GM10266 (cell line): ENCODE data around the gene METTL16.

ENCODE experiments used
- DNase-seq: peaks from one replicate; pipeline ENCODE4 v3.0.0; 2012; ENCODE audit errors: extremely low spot score
- TF ChIP-seq, protein P1 (sequence below): IDR thresholded peaks from 2 replicates; pipeline ENCODE4 v1.5.1; 2012; ENCODE audit warnings: mild to moderate bottlenecking, low read depth; ENCODE audit not compliant: control insufficient read depth, insufficient read depth; ENCODE audit errors: missing control alignments

Gene METTL16

DNA sequence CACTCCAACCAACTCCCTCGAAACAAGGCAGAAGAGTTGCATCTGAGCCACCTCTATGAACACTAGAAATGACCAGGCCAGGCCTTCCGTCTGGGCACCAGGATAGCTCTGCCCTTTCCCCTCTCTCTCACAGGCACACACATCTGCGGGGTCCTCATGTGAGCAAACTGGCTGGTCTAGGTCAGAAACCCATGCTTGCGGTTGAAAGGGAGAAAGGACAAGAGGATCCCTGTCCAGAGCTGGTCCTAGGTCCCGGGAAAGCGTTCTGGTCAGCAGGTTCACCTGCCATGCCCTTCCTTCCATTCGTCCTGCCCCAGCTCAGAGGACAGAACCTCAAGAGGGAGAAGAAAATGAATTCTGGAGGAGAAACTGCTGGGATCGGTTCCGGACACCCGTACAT is 113.5 kb downstream of the METTL16 start:
- TF ChIP-seq, protein P1, sequence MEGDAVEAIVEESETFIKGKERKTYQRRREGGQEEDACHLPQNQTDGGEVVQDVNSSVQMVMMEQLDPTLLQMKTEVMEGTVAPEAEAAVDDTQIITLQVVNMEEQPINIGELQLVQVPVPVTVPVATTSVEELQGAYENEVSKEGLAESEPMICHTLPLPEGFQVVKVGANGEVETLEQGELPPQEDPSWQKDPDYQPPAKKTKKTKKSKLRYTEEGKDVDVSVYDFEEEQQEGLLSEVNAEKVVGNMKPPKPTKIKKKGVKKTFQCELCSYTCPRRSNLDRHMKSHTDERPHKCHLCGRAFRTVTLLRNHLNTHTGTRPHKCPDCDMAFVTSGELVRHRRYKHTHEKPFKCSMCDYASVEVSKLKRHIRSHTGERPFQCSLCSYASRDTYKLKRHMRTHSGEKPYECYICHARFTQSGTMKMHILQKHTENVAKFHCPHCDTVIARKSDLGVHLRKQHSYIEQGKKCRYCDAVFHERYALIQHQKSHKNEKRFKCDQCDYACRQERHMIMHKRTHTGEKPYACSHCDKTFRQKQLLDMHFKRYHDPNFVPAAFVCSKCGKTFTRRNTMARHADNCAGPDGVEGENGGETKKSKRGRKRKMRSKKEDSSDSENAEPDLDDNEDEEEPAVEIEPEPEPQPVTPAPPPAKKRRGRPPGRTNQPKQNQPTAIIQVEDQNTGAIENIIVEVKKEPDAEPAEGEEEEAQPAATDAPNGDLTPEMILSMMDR: no peak
- no peak for DNase-seq

DNA sequence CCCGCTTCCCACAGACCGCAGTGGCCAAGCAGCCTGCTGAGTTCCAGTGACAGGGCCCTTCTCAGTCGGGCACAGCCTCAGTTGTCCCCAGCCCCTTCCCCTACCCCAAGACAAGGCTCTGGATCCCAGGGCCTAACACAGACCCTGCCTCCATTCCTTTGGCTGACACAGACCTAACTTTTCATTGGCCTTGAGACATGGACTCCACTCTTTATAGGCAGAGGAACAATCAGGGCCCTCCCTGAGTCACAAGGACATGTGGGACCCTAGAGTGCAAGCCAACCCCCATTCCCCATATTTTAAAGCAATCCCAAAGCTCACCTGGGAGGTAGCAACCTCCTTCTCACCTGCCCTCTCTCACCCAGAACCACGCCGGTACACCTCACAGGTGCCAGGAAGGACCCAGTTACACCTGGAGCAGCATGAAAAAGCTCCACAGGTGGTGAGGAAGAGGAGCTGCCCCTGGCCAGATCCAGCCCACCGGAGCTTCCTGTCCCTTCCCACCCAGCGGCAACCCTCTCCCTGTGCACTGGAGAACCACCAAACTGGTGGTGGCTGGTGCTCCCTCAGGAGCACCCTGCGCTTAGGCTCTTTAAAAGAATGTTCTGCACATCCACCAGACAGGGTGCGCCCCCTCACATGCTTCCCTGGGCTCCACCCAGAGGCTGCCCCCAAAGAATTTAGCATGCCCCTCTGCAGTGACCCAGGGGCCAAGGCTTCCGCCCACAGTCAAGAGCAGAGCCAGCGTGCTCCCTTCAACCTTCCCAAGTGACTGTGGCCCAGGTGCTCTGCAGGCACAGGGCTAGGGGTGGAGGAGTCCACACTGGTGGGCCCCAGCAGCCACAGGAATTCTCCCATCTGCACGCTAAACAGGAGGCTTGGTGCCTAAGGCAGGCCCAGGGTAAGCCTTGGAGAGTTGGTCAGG is 114.2 kb downstream of the METTL16 start:
- TF ChIP-seq, protein P1: no peak

DNA sequence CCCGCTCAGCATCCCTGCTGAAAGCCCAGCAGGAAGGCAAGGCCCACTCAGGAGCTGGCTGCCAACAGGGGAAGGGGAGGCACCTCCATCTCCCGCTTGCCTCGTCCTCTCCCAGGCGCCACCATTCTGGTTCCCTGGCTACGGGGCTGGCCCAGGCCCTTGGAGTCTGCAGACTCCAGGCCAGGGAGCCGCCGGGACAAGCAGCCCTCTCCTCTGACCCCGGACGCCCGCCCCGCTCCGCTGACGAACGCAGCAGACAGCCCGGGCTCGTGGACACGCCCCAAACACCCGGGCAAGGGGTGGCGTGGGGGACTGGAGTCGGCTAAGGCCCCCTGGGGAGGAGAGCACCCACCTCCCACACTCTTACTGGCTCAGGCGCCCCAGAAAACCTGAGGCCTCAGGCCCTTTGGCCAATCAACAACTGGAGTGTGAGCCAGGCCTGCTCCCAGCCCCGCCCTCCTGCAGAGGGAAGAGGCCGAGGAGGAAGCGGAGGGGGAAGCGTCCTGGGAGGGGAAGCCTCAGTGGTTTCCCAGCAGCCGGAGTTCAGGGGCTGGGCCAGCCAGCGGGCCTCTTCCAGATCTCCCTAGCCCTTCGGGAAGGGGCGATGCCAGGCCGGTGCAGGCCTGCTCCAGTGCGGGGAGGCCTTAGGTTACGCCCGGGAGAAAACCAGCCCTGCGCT is 115.0 kb downstream of the METTL16 start:
- TF ChIP-seq, protein P1: no peak
- peak; percentile 85 for DNase-seq

More for the DNA sequence above, 114.2 kb downstream of the METTL16 start:
- no peak for DNase-seq

DNA sequence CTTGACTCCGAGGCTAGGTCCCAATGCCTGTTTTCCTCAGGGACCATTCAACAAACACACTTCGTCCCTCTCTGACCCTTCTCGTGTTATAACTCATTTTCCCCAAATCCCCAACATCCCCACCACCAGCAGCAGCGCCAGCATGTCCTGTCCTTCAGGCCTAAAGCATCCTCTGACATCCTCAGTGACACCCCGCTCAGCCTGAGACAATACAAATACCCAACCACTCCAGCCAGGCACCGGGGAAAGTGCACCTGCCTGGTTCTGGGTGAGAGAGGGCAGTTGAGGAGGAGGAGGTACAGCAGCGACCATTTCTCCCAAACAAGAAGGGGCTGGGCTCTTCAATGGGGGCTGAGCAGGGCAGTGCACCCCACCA is 115.5 kb downstream of the METTL16 start:
- TF ChIP-seq, protein P1: no peak
- no peak for DNase-seq

DNA sequence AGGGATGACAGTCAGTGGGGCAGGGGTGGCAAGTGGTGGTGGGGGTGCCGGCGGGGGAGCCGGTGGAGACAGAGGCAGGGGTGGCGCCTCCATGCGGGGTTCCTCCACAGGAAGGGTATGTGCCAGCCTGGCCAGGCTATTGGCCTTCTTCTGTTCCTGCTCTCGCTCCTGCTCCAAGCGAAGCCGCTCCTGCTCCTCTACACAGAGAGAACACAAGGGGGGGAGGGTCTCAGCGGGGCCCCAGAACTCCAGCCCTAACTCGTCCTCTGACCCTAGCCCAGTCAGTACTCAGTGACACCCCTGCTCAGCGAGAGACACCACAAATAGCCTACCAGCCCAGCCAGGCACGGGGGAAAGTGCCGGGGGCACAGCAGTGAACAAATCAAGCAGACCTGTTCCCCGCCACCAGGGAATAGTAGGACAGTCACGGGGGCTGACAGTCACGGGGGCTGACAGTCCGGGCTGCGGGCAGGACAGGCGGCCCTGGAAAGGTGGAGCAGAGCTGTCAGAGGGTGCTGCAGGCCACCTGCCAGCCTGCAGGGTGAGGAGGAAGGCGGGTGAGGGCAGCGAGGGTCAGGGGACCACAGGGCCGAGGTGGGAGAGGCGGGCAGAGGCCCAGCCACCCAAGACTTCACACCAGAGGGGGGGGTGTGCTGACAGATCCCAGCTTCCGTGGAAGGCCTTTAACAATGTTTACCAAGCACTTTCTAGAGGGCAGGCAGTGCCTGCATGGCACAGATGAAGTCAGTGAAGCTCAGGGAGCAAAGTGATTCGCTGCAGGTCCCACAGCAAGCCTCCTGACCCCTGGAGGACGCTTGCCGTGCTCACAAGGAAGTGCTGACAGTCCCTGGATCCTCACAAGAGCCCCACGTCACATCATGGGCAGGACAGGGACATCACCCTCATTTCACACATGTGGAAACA is 116.2 kb downstream of the METTL16 start:
- TF ChIP-seq, protein P1: no peak
- no peak for DNase-seq

DNA sequence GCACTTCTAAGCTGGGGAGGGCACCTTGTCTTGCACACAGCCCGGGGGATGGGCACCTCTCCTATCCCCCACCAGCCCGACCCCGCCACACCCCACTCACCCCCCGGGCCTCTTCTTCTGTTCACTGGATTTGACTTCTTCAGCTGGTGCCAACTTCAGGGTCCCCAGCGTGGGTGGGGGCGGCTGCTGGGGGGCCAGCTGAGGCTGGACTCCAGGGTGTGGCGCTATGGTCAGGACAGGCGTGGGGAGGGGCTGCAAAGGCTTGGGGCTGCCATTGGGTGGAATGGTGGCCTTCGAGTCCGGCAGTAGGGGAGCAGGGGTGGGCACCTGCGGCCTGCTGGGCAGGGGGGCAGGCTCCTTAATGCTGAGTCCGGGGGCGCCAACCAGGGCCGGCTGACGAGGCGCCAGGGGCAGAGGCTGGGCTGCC is 116.9 kb downstream of the METTL16 start:
- no peak for DNase-seq
- TF ChIP-seq, protein P1: no peak
